Ovary (tissue), 9 donors: ENCODE measurements around the gene LRRTM4. TPM values are rescaled to one million over a fixed set of nuclear protein-coding genes. Genes with fewer than 3 reads are reported as not detected.

Experiments used
- DNase-seq, 5 donors: peaks; one replicate each; pipeline ENCODE4 v3.0.0-alpha.2; 2019 to 2020
- H3K27ac ChIP-seq, 2 donors: fragments of 200-600 bp; one replicate each; pipeline versions ENCODE4 v1.5.1 to v1.8.0; 2019 to 2022
- H3K27me3 ChIP-seq: fragments of 200-600 bp; one replicate; pipeline ENCODE4 v1.8.0; 2022
- H3K36me3 ChIP-seq: fragments of 200-600 bp; sonication (generic); one replicate; pipeline ENCODE4 v1.5.1; 2019
- H3K4me1 ChIP-seq: one replicate; pipeline ENCODE4 v1.8.1; 2013; ENCODE audit warnings: mild to moderate bottlenecking, moderate library complexity; ENCODE audit not compliant: insufficient read depth
- H3K4me3 ChIP-seq: fragments of 200-600 bp; sonication (generic); one replicate; pipeline ENCODE4 v1.5.1; 2017
- H3K9me3 ChIP-seq, 2 donors: fragments of 200-600 bp in 1 of 2; sonication (generic) in 1 of 2; one replicate each; pipeline versions ENCODE4 v1.5.1 to v1.8.1; 2013 to 2019; ENCODE audit warnings: mild to moderate bottlenecking in 1 of 2, moderate library complexity in 1 of 2
- CTCF ChIP-seq, 3 donors: fragments of 450-650 bp in 2 of 3; fragments of 200-600 bp in 1 of 3; IDR thresholded peaks; one replicate each; pipeline versions ENCODE4 v1.5.1 to v1.8.0; 2016 to 2022; ENCODE audit warnings: antibody characterized with exemption in 3 of 3, mild to moderate bottlenecking in 1 of 3
- EP300 ChIP-seq: sonication (generic); formaldehyde crosslinking; IDR thresholded peaks from one replicate; pipeline ENCODE4 v1.6.1; 2017; ENCODE audit warnings: antibody characterized with exemption
- POLR2A ChIP-seq: fragments of 450-650 bp; IDR thresholded peaks from one replicate; pipeline ENCODE4 v1.6.1; 2017; ENCODE audit warnings: antibody characterized with exemption, mild to moderate bottlenecking, moderate library complexity
- WGBS, 3 donors: extraction: QIAGEN DNeasy Blood & Tissue Kit in 1 of 3; methylation state at CpG; one replicate each; pipeline versions ENCODE4 v1.1.5 to v1.1.7; 2013 to 2017; 5-methylcytosine and 5-hydroxymethylcytosine counted together
- intact Hi-C, 4 donors: fragments of 100-400 bp; cut with DNase I; formaldehyde crosslinking; loops; one replicate each; pipeline versions ENCODE4 v1.11.0 to v1.15.1; 2022 to 2023
- polyA plus RNA-seq, 2 donors: library from polyadenylated mRNA; stranded (reverse); fragments of 200-250 nt in 1 of 2; fragments of 350-450 nt in 1 of 2; fragmentation: Illumina TruSeq in 1 of 2; extraction: RNeasy Lipid Tissue Mini Kit (QIAGEN cat#74804) in 1 of 2; gene quantifications; one replicate each; pipeline ENCODE4 v1.2.3, GENCODE V29; 2013 to 2014
- total RNA-seq, 7 donors: library from RNA; depleted of rRNA in 2 of 7; stranded (reverse); fragments of >200 nt in 2 of 7; fragmentation: NEBNext Ultra II Directional in 3 of 7; extraction: Animal tissue kit (Norgen Biotek cat#: 25700) in 3 of 7; gene quantifications; one replicate each; pipeline versions ENCODE4 v1.1.0 to v1.2.4, GENCODE V29; 2016 to 2023
- donor health status: DM: no; HTN: no; CAD: no; lungs with moderate emphysema.
- donor health status: DM: no; HTN: no; CAD: no.
- donor health status: Bipolar disorder and iron deficiency.
- donor health status: DM: yes; HTN: yes; CAD: no.
- donor health status: DM: no; HTN: no; CAD: no.
- donor health status: DM: yes; HTN: yes; CAD: no.

Gene LRRTM4
- total and polyA plus RNA-seq, 9 donors = 0.01 to 2.2 (median 0.71) TPM; not detected in 2

DNA sequence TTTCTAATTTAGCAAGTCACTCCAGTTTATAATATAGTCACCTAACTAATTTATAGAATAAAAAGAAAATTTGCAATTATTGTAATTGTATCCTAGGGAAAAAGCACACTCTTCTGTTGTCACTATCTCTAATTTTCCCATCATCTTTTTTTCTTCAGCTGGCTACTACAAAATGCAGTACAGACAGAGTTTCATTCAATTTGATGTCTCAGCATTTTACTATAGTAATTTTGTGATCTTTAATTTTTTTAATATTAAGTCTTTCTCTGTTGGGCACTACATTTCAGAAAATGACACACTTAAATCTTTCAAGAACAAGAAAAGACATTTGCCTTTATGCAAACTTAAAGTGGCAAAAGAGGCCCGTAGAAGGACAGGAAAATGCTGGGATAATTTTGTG lies 118.0 kb downstream of the LRRTM4 start:
- no peak for DNase-seq
- no peaks in the 10 kb centered on the region for H3K36me3 ChIP-seq
- H3K27ac ChIP-seq = no peak overlapping the region
- H3K4me3 ChIP-seq = no peak overlapping the region
- H3K9me3 ChIP-seq = no peaks in the 10 kb centered on the region
- 85 to 88% (median 85%) methylated on average over 1 of the region's 1 CpG for WGBS, 3 donors
- no peaks in the 10 kb centered on the region for H3K4me1 ChIP-seq
- no peak for TF ChIP-seq EP300
- no peak for TF ChIP-seq POLR2A
- no peak for TF ChIP-seq CTCF (IDR thresholded peaks at IDR 0.05)
- intact Hi-C loops = no loop called here
- no peaks in the 10 kb centered on the region for H3K27me3 ChIP-seq

DNA sequence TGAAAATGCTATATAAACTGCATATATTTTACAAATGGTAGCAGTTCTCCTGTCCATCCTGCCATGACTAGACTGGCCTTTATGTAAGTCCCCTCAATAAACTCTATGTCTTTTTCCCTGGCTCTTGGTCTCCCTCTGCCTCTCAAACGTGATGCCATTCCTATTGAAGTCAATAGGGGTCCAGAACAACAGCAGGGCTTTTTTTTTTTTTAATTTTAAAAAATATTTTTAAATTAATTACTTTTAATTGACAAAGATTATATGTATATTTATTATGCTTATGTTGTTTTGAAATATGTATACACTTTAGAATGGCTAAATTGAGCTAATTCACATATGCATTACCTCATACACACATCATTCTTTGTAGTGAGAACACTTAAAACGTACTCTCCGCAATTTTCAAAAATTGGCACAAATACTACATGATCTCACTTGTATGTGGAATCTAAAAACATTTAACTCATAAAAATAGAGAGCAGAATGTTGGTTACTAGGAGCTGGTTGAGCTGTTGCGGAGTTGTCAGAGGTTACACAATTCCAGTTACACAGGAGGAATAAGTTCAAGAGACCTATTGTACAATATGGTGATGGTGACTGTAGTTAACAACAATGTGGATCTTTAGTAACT lies 123.1 kb downstream of the LRRTM4 start:
- intact Hi-C loops = no loop called here
- WGBS, 3 donors = 59 to 68% (median 59%) methylated on average over 4 of the region's 4 CpGs

DNA sequence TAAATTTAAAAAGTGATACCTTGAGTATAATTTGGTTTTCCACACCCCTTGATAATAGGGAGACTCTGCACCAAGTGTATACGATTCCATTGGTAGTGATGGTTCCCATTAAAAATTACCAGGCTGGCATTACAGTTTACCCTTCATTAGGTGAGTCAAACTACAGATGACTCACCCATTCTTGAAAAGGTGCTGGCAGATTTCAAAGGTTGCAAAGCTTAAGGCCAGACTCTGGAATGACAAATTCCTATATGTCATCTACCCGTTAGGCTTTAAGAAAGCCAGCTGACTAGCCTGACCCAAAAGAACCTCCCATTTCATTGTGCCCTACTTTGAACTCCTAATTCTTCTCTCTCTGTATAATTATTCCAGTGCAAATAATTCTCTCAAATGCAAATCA lies 124.4 kb downstream of the LRRTM4 start:
- no peak for DNase-seq
- Histone ChIP-seq H3K27ac (no peak overlapping the region), H3K27me3 (no peaks in the 10 kb centered on the region), H3K4me1 (no peaks in the 10 kb centered on the region), H3K36me3 (no peaks in the 10 kb centered on the region), H3K4me3 (no peak overlapping the region), H3K9me3 (no peaks in the 10 kb centered on the region)
- TF ChIP-seq CTCF (IDR thresholded peaks at IDR 0.05) = no peak
- no peak for TF ChIP-seq EP300
- TF ChIP-seq POLR2A = no peak
- intact Hi-C loops = no loop called here
- 70 to 81% (median 80%) methylated on average over 2 of the region's 2 CpGs for WGBS, 3 donors

More for the DNA sequence above, 123.1 kb downstream of the LRRTM4 start:
- TF ChIP-seq POLR2A (no peak), EP300 (no peak), CTCF (IDR thresholded peaks at IDR 0.05) (no peak)
- Histone ChIP-seq H3K4me3 (no peak overlapping the region), H3K4me1 (no peaks in the 10 kb centered on the region), H3K27me3 (no peaks in the 10 kb centered on the region), H3K27ac (no peak overlapping the region), H3K36me3 (no peaks in the 10 kb centered on the region), H3K9me3 (no peaks in the 10 kb centered on the region)
- DNase-seq = no peak

DNA sequence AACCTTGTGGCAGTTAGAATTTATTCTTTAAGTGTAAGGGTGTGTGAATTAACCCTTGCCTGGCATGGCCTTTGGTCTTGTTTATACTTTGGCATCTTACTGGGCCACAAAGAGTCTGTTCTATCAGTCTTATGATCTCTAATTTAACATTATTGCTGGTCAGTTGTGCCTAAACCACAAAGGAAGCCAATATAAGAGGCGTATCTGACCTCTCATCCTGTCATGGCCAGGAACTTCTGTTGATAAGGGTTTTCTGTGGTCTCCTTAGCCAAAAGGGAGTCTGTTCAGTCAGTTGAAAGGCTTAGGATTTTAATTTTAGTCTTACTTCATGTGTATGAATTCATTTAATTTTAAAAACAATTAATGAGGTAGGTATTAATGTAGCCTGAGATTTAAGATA lies 127.2 kb downstream of the LRRTM4 start:
- Histone ChIP-seq H3K36me3 (no peaks in the 10 kb centered on the region), H3K9me3 (no peaks in the 10 kb centered on the region), H3K27me3 (no peaks in the 10 kb centered on the region), H3K27ac (no peak overlapping the region), H3K4me3 (no peak overlapping the region), H3K4me1 (no peaks in the 10 kb centered on the region)
- intact Hi-C loops = no loop called here
- WGBS, 3 donors = 63 to 80% (median 70%) methylated on average over 1 of the region's 1 CpG
- DNase-seq = no peak
- TF ChIP-seq EP300 = no peak
- no peak for TF ChIP-seq POLR2A
- TF ChIP-seq CTCF (IDR thresholded peaks at IDR 0.05) = no peak
